Loucy (cell line): ENCODE measurements around the gene MN1.

Experiments
- H2AFZ ChIP-seq: fragments of 200-600 bp; sonication (generic); 2 replicates; pipeline ENCODE4 v1.6.0; 2016; ENCODE audit warnings: antibody characterized with exemption, mild to moderate bottlenecking, low read length, moderate library complexity
- H3F3A ChIP-seq: fragments of 200-600 bp; 2 replicates; pipeline ENCODE4 v1.6.0; 2016; ENCODE audit warnings: antibody characterized with exemption, low read depth, mild to moderate bottlenecking
- H3K27me3 ChIP-seq: fragments of 200-600 bp; sonication (generic); 2 replicates; pipeline ENCODE4 v1.6.1; 2014; ENCODE audit warnings: low read length, mild to moderate bottlenecking; ENCODE audit not compliant: insufficient read depth, poor library complexity, severe bottlenecking
- H3K36me3 ChIP-seq: fragments of 200-600 bp; sonication (generic); 2 replicates; pipeline ENCODE4 v1.6.1; 2016; ENCODE audit warnings: low read length; ENCODE audit not compliant: insufficient read depth
- H3K4me1 ChIP-seq: fragments of 200-600 bp; sonication (generic); 2 replicates; pipeline ENCODE4 v1.5.1; 2014; ENCODE audit warnings: low read length, mild to moderate bottlenecking; ENCODE audit not compliant: insufficient read depth, poor library complexity, severe bottlenecking
- H3K4me2 ChIP-seq: fragments of 200-600 bp; sonication (generic); 2 replicates; pipeline ENCODE4 v1.6.0; 2014; ENCODE audit warnings: antibody characterized with exemption, low read length, low read depth, mild to moderate bottlenecking; ENCODE audit not compliant: poor library complexity, severe bottlenecking
- H3K4me3 ChIP-seq: fragments of 200-600 bp; sonication (generic); 2 replicates; pipeline ENCODE4 v1.5.1; 2014; ENCODE audit warnings: low read length, mild to moderate bottlenecking, mixed read lengths; ENCODE audit not compliant: poor library complexity, severe bottlenecking
- H3K79me2 ChIP-seq: fragments of 200-600 bp; sonication (generic); 2 replicates; pipeline ENCODE4 v1.6.1; 2014; ENCODE audit warnings: low read length; ENCODE audit not compliant: insufficient read depth
- H3K9ac ChIP-seq: fragments of 200-600 bp; sonication (generic); 2 replicates; pipeline ENCODE4 v1.6.0; 2014; ENCODE audit warnings: mild to moderate bottlenecking, low read depth, low read length, moderate library complexity; ENCODE audit not compliant: poor library complexity, severe bottlenecking
- H3K9me2 ChIP-seq: fragments of 200-600 bp; sonication (generic); replicated peaks from 2 replicates; pipeline ENCODE4 v1.6.1; 2016; ENCODE audit warnings: low read depth, low read length, mixed read lengths
- H3K9me3 ChIP-seq: fragments of 200-600 bp; sonication (generic); 2 replicates; pipeline ENCODE4 v1.6.1; 2014; ENCODE audit warnings: mild to moderate bottlenecking, antibody characterized with exemption, low read length, low read depth; ENCODE audit not compliant: insufficient read depth
- H4K20me1 ChIP-seq: fragments of 200-600 bp; sonication (generic); 2 replicates; pipeline ENCODE4 v1.6.0; 2014; ENCODE audit warnings: antibody characterized with exemption, low read length, mild to moderate bottlenecking; ENCODE audit not compliant: insufficient read depth, poor library complexity, severe bottlenecking
- EZH2phosphoT487 ChIP-seq: fragments of 200-600 bp; IDR thresholded peaks from 2 replicates; pipeline ENCODE4 v1.6.1; 2018; ENCODE audit warnings: antibody characterized with exemption, mild to moderate bottlenecking, moderate library complexity, borderline replicate concordance
- TF ChIP-seq, protein P1 (sequence below): fragments of 200-600 bp; sonication (generic); conservative IDR thresholded peaks from 2 replicates; pipeline ENCODE4 v1.5.1; 2014; ENCODE audit warnings: mild to moderate bottlenecking, antibody characterized with exemption, low read length

MN1 gene

DNA sequence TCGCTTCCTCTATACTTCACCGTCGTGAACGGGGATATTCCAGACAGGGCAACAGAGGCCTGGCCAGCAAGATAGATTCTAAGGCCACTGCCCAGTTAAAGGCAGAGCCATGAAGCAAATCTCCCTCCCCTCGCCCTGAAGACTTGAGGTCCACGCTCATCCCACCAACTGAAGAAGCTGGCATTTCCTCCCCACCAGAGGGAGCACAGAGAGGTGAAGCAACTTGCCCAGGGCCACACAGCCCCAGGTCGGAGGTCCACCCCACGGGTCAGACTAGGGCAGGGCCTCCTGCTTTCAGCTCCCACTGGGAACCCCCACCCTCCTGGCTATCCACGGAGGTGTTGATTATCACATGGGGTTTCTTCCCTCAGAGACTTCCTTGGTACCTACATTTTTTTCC is 27.4 kb downstream of the MN1 start:
- H4K20me1 ChIP-seq, result no peaks in the 10 kb centered on the region
- no peaks in the 10 kb centered on the region for H3K27me3 ChIP-seq
- TF ChIP-seq EZH2phosphoT487, result no peak
- TF ChIP-seq, protein P1, sequence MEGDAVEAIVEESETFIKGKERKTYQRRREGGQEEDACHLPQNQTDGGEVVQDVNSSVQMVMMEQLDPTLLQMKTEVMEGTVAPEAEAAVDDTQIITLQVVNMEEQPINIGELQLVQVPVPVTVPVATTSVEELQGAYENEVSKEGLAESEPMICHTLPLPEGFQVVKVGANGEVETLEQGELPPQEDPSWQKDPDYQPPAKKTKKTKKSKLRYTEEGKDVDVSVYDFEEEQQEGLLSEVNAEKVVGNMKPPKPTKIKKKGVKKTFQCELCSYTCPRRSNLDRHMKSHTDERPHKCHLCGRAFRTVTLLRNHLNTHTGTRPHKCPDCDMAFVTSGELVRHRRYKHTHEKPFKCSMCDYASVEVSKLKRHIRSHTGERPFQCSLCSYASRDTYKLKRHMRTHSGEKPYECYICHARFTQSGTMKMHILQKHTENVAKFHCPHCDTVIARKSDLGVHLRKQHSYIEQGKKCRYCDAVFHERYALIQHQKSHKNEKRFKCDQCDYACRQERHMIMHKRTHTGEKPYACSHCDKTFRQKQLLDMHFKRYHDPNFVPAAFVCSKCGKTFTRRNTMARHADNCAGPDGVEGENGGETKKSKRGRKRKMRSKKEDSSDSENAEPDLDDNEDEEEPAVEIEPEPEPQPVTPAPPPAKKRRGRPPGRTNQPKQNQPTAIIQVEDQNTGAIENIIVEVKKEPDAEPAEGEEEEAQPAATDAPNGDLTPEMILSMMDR, result no peak
- H3K9me3 ChIP-seq, result no peaks in the 10 kb centered on the region
- no peaks in the 10 kb centered on the region for H3K36me3 ChIP-seq
- no peaks in the 10 kb centered on the region for H3K4me1 ChIP-seq
- H2AFZ ChIP-seq, result no peak overlapping the region
- no peak overlapping the region for H3K4me2 ChIP-seq
- no peaks in the 10 kb centered on the region for H3F3A ChIP-seq
- H3K9ac ChIP-seq, result no peak overlapping the region
- no peak overlapping the region for H3K4me3 ChIP-seq
- H3K79me2 ChIP-seq, result no peaks in the 10 kb centered on the region
- no peaks in the 10 kb centered on the region for H3K9me2 ChIP-seq

DNA sequence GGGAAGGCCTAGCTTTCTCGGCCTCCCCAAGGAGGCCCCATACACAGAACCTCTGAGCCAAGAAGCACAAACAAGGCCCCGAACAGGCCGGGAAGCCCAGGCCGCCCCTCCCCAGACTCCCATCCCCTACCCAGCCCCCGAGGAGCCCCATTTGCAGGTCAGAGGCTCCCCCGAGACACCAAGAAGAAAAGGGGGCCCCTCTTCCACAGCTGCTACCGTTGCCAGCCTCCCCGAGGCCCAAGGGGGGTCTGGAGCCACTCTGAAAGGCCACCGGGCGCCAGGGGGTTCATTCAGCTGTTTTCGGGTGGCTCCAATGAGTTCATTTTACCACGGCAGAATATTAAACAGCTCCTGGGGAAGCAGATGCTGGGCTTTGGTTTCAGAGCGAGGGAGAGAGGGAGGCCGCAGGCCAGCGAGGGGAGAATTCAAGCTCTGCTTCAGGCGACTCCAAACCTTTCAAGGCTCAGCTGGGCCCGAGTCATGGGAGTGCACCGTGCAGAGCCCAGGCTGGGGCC is 28.5 kb downstream of the MN1 start:
- H3K9me3 ChIP-seq, result no peaks in the 10 kb centered on the region
- H3K36me3 ChIP-seq, result no peaks in the 10 kb centered on the region
- no peak overlapping the region for H3K4me3 ChIP-seq
- H4K20me1 ChIP-seq, result no peaks in the 10 kb centered on the region
- no peaks in the 10 kb centered on the region for H3K79me2 ChIP-seq
- no peaks in the 10 kb centered on the region for H3F3A ChIP-seq
- H3K27me3 ChIP-seq, result no peaks in the 10 kb centered on the region
- H3K4me1 ChIP-seq, result no peaks in the 10 kb centered on the region
- TF ChIP-seq, protein P1, result no peak
- no peak for TF ChIP-seq EZH2phosphoT487
- H2AFZ ChIP-seq, result no peak overlapping the region
- no peak overlapping the region for H3K4me2 ChIP-seq
- no peaks in the 10 kb centered on the region for H3K9me2 ChIP-seq
- H3K9ac ChIP-seq, result no peak overlapping the region

DNA sequence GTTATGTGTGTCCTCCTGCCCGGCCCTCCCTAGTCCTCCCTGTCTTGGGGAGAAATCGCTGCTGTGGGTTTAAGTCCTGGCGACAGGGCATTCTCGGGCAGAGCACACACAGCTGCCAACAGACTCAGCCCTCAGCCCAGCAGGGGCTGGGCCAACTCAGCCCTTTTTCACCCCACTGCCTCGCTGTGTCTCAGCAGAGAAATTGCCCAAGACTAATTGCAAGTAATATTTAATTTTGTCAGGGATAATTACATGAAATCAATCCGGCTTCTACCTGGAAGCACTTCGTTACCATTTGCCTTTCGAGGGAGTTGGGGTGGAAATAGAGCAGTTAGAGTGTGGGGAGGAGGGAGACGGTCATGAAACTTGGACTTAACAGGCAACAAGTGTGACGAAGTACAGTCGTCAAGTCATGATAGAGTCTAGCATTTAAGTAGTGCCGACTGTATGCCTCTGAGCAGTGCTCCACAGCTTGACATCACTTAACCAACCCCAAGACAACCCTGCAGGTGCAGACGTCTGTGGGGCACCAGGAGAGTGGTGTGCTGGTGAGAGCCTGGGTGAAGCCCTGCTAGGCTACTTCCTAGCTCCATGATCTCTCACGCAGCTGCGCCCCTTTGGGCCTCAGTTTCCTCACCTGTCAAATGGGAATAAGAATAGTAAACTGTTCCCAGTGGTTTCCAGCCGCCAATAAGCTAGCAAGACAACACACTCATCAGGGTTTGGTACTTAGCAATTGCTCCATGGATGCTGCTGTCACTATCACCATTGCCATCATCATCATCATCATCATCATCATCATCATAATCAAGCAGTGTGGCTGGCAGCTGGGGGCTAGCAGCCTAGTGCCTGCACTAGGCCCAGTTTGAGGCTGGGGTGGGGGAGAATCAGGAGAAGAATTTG is 29.2 kb downstream of the MN1 start:
- Histone ChIP-seq H4K20me1 (no peaks in the 10 kb centered on the region), H3K79me2 (no peaks in the 10 kb centered on the region), H3K4me1 (no peaks in the 10 kb centered on the region), H3K4me3 (no peak overlapping the region), H3K9me3 (no peaks in the 10 kb centered on the region), H3F3A (no peaks in the 10 kb centered on the region), H3K4me2 (no peak overlapping the region), H3K9ac (no peak overlapping the region), H3K27me3 (no peaks in the 10 kb centered on the region), H2AFZ (no peak overlapping the region), H3K9me2 (no peaks in the 10 kb centered on the region), H3K36me3 (no peaks in the 10 kb centered on the region)
- TF ChIP-seq EZH2phosphoT487, result no peak
- TF ChIP-seq, protein P1, result no peak
